ENCODE measurements around the gene CAPN9.
"Not testable (repeated sequence)": the region's sequence is repeated elsewhere in the genome, so short reads cannot be mapped to it uniquely, and the experiment has no call there.

CAPN9 gene

DNA sequence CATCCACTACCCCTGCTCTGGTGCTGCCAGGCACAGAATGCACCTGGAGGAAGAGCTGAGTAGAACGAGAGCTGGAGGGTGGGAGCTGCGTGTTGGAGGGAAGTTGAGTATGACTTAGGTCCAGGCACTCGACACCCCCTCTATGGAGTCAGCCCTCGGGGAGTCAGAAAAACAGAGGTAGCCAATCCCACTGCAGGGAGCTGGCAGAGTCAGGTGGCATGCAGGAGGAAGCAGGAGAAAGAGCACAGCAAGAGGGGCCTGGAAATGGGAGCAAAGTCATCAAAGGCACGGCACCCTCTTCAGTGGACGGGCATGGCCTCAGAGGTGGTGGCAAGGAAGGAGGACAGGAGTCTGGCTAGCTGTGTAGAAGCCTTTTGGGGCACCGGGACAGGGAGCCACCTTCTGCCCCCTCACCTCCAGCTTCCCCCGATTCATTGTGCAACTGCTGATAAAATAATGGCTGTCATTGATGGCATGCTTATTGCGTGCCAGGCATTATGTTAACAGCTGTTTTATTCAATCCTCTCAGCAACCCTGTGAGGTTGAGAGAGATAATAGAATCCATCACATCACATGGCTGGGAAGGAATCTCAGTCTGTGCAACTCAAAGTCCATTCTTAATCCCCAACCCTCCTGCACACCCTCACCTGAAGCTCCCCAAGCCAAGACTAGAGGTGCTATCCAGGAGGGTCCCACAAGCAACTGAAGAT, 79.1 kb downstream of the CAPN9 start:
- DNase-seq (ENCODE audit: low read depth): no peak

DNA sequence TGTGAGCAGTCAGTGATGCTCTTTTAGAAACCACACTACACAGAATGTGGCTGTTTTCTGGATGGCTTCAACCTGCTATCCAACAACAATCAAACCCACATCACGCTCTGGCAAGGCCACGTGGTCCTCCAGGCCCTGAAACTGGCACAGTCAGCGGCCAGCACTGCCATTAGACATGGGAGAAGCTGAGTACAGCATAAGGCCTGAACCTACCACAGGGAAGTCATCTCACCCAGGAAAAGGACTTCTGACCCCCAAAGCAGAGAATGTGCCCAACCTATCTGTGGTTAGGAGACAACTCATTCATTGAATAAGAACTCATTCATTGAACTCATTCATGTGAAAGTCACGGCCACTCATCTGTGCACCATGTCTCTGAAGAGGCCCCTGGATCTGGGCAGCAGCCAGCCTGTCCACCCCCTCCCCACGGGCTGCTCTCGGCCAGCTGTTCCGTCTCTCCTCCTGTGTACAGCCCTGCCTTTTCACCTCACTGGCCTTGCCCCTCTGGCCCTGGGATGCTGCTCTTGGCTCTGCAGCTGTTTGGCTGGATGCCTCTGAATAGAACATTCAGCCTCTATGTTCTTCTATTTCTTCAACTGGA, 80.0 kb downstream of the CAPN9 start:
- no peak for DNase-seq (ENCODE audit: low read depth)

DNA sequence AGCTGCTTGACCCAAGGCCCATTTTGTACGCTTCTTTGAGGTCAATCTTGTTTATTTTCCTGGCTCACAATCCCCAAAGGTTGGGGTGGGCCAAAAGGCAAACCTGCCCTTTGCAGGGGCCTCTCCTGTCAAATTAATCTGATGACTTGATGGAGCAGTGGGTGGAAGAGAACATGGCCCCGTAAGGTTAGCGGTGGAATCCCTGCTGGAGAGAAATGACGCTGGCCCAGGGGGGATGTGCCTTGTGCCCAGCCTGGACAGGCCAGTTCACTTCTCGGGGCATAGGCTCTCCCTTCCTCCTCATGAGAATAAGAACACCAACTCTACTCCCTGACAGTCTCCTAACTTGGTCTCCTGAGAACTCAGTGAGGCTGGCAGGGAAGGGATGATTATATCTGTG, 80.6 kb downstream of the CAPN9 start:
- DNase-seq (ENCODE audit: low read depth): no peak

DNA sequence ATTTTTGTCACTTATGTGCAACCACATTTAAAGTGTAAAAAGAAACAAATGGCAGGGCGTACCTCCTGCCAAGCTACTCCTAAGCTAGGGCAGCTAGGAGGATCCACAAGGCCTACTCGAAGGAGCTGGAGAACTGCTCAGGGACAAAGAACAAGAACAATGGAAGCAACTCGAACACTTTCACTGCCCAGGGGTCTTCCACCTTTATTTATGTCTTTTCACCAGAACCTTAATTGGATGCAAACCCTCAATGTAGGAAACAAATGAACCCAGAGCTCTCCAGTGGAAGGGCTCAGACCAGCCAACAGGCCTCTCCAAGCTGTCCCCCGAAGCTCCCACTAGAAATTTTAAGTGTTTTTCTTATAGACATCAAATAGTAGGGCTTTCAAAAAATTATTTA, 81.2 kb downstream of the CAPN9 start:
- DNase-seq (ENCODE audit: low read depth): no peak

DNA sequence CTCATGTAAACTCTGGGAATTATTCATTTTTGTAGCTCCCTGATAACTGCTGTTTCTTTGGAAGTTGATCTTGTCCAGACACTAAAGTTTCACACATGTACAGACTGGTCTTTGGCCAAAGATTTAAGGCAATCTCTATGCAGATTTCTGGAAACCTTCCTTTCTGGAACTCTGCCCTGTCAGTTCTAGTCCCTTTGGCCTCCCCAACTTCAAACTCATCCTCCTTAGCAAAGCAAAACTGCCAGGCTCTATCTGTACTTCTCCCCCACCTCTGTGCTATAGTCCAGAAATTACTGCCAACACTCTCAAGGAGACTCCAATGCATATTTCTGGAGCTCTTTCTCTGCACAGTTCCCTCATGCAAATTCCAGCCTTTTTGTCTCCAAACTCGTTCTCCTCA, 84.6 kb downstream of the CAPN9 start:
- no peak for DNase-seq (ENCODE audit: low read depth)

DNA sequence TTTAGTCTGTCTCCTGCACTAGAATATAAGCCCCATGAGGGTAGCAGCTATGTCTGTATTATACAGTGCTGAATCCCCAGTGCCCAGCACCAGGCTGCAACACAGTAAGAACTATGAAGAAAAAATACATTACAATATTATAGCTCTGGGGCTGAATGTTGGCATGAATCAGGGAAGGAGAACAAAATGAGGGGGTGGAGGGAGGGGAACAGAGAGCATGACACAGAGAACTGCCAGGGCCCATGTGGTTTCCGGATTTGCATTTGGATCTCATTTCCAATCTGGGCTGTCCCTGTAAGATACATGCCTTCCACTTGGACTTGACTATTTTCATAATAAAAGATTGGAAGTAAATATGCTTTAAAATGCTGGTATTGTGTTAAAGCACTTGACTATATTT, 85.3 kb downstream of the CAPN9 start:
- no peak for DNase-seq (ENCODE audit: low read depth)

DNA sequence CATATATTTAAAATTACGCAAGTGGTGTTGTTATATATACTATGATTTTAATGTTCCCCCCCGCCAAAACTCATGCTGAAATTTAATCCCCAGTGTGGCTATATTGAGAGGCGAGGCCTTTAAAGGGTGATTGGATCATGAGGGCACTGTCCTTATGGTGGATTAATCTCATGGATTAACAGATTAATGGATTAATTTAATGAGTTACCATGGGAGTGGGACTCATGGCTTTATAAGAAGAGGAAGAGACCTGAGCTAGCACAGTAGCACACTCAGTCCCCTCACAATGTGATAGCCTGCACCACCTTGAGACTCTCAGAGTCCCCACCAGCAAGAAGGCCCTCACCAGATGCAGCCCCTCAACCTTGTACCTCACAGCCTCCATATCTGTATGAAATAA, 86.3 kb downstream of the CAPN9 start:
- DNase-seq (ENCODE audit: low read depth): no peak

DNA sequence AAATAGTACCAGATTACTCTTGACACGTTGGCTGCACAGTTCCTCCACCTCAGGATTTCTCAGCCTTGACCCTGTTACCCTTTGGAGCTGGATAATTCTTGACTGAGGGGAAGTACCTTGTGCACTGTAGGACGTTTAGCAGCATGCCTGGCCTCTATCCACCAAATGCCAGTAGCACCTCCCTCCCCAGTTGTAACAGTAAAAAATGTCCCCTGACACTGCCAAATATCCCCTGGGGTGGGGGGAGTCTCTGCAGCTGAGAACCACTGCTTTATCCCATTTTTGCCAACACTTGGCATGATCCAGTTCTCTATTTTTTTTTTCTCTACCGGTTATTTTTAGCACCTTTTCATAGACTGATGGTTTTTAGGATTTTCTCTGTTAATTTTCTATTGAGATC, 87.1 kb downstream of the CAPN9 start:
- no peak for DNase-seq (ENCODE audit: low read depth)

DNA sequence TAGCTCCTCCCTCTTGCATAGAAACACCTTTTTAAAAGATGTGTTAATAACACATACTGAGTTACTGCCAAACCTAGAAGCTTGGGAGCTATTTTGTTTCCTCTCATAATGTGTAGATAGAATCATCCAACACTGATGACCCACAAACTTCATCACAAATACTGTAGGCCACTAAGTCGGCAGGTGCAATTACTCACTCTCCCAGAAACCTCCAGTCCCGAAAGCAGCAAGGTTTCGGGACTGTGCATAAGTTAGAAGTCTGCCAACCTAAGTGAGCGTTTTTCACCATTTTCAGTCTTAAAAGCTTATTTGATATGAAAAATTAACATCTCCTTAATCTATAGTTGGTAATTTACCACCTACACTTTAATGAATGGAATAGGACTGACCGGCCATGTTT, 89.2 kb downstream of the CAPN9 start:
- no peak for DNase-seq (ENCODE audit: low read depth)

DNA sequence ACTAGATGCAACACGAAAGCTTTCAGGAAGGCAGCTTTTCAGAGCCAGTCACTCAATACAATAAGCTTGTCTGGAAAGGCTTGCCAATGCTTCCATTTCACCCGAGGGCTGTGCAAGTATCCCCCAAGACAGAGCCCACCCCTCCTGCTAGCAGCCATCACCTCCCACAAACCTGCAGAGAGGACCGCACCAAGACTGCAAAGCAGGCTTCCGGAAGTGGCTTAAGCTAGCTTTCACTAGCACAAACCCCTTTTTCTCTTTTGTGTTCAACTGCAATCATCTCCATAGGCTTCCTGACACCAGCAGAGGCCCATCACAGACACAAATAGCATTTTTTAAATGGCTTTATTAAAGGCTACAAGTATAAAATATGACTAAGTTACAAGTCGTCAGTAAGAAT, 89.6 kb downstream of the CAPN9 start:
- DNase-seq (ENCODE audit: low read depth): no peak

DNA sequence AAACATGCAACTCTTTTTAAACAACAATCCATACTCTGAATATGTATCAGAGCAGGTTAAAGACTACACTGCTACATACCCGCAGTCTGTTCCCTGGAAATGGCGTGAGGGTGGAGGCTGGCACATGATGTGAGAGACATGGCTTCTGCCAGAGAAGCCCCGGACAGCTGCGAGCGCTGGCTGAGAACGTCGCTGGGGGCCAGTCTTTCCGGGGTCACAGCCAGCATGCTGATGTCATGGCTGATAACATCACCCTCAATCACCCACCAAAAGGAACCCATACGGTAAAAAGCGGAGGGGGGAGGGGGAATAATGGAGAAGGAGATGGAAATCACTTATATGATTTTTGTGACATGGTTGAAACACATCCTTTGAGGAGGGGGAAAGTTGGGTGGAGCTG, 92.0 kb downstream of the CAPN9 start:
- no peak for DNase-seq (ENCODE audit: low read depth)

DNA sequence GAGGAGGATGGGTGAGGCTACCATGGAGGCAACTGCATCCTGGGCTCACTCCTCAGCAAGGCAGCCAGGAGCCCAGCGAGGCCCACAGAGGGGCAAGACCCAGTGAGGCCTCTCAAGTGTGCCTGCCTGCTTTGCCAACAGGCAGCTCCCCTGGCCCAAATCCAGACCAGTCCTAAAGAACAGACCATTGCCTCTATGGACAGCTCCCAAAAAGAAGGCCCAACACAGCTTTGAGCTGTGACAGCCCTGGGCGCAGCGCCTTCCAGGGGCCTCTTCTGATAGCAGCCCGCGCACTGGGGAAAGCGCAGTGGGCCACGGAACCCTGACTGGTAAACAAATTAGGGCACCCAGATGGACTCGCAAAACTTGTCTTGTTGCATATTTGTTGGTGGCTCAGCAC, 95.6 kb downstream of the CAPN9 start:
- DNase-seq (ENCODE audit: low read depth): no peak

DNA sequence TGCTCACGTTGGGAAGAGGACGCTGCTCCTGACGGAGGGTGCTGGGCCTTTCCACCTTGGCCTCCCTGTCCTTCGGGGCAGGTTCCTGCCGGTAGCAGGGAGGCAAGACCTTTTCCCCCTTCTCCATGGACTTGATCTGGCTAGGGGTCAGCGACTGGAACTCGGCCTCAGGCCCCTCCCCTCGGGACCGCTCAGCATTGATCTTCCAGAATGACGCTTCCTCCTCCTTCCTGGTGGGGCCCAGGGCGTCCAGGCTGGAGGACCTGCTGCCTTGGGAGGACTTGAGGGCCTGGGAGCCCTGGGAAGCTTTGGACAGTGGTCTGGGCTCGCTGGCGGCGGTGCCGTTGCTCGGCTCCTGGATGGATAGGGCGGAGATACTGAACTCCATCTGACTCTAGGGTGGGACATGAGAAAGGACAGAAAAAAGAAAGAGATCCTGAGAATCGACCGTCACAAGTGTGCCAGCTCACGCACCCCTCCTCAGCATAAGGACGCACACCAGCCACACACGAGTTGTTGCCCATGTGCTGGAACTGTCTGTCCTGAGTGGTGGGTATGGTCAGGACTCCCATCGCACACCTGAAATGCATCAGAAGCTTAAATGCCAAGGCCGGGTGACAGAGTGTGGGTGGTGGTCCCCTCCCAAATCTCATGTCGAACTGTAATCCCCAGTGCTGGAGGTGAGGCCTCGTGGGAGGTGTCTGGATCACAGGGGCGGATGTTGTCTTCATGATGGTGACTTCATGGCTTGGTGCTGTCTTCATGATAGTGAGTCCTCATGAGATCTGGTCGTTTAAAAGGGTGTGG, 96.5 kb downstream of the CAPN9 start:
- DNase-seq (ENCODE audit: low read depth): no peak

DNA sequence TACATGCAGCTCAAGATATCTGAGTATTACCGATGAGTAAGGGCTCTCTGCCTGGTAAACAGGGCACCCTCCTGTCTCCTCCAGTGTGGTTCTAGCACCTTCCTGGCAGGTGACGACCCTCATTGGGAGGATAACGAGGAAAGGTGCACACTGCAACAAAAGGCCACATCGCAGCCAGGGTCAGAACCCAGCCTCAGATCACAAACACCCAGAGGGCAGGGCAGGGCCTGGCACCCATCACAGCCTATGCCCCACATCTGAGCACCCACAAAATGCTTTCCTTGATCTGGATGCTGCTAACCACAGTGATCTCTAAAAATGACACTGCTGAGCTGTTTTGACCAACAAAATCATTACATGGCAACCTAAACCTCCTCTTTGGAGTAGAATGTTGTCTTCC, 97.4 kb downstream of the CAPN9 start:
- DNase-seq (ENCODE audit: low read depth): no peak

DNA sequence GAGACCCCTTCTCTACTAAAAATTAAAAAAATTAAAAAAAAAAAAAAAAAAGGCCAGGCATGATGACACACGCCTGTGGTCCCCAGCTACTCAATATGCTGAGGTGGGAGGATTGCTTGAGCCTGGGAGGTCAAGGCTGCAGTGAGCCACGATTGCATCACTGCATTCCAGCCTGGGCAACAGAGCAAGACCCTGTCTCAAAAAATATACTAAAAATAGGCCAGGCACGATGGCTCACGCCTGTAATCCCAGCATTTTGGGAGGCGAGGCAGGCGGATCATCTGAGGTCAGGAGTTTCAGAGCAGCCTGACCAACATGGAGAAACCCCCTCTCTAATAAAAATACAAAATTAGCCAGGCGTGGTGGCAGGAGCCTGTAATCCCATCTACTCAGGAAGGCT, 98.0 kb downstream of the CAPN9 start:
- not testable (repeated sequence) for DNase-seq (ENCODE audit: low read depth)

DNA sequence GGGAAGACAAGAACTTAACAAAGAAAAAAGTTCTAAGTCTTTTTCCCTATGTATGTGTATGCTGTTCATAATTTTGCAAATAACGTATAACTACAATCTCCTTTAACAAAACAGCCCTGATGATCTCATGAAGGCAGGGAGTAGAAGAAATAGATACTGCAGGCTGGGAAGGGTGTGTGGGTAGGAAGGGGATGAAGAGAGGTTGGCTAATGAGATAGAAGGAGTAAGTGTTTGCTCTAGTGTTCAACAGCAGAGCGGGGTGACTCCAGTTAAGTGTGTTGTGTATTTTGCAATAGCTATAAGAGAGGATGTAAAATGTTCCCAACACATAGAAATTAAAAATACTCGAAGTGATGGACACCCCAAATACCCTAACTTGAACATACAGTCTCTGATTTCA, 101.0 kb downstream of the CAPN9 start:
- DNase-seq (ENCODE audit: low read depth): no peak

DNA sequence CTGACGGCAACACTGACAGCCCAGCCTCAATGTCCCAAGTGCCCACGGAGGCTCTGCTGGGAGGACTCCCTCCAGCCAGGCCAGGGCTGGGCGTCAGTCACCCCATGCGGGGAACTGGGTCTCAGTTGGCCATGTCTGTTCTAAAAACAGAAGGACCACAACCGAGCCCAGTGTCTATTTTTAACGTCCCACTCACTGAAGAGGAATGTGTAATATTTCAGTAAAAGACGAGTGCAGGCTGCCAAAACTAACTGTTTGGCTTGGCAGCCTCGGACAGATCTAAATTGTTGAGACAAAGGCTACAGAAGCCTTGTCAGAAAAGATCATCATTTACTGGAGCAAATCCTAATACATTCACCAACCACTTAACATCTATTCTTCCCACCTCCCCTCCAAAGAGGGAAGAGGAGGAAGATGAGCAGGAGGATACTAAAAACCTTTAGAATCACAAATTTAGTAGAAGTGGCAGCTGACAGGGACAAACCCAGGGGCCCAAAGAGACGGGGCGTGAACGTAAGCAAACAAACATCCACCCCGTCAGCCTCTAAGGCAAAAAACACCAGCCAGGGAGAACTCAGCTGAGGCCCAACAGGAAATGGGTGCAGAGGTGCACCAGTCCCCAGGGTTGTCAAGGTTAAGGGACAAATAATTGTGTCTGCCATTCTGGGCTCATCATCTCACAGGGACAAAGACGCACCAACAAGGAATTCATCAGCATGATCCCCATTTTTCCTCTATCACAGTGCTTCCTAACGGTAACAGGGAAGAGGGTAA, 102.5 kb downstream of the CAPN9 start:
- DNase-seq (ENCODE audit: low read depth): no peak

DNA sequence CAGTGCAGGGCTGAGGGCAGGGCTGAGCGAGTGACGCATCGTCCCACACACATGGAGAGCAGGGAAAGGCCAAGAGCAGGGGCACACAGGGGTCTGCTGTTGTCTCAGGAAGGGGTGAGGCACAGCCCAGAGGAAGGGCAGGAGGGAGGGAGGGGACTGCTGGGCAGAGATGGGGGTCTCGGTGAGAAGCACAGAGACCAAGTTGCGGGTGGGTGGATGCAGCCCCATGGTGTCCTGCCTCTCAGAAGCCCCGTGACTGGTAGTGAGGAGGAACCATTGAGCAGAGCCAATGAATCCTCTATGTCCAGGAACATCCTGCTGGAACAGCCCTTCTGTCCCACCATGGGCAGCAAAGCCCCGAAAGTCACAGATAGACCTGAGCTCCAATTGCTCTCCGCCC, 103.4 kb downstream of the CAPN9 start:
- DNase-seq (ENCODE audit: low read depth): no peak

DNA sequence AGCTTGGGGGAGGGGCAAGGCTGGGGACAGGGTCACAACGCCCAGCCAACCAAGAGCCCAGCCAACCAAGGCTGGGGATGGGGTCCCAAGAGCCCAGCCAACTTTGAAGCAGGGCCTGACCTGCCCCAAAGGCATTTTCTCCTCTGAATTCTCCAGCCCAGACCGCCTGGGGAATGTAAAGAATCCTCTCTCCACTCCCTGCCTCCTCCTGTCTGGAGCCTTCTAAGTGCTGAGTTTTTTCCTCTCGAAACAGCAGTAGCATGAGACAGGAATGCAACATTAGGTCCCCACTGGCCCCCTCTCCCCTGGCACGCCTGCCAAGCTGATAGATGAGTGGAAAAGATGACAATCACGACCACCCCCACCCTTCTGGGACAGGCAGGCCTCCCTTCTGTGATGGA, 104.1 kb downstream of the CAPN9 start:
- DNase-seq (ENCODE audit: low read depth): no peak
